Gastroesophageal sphincter (tissue), 4 donors: ENCODE results near the gene NPC2. TPM values are rescaled to one million over a fixed set of nuclear protein-coding genes. Genes with fewer than 3 reads are reported as not detected.
"Not testable (repeated sequence)": the region's sequence is repeated elsewhere in the genome, so short reads cannot be mapped to it uniquely, and the experiment has no call there.

Experiments
- ATAC-seq: fragments of 150-250 bp; one replicate; pipeline ENCODE4 v1.9.1; 2016; ENCODE audit warnings: mild to moderate bottlenecking, moderate library complexity
- H3K27ac ChIP-seq, 4 donors: fragments of 200-600 bp; sonication (generic) in 3 of 4; 1 replicate in 3 of 4; 2 replicates in 1 of 4; pipeline ENCODE4 v1.5.1; 2016 to 2019
- H3K27me3 ChIP-seq: fragments of 200-600 bp; sonication (generic); one replicate; pipeline ENCODE4 v1.5.1; 2019
- H3K36me3 ChIP-seq, 2 donors: fragments of 200-600 bp; sonication (generic); one replicate each; pipeline ENCODE4 v1.5.1; 2019; ENCODE audit warnings: control low read depth in 1 of 2
- H3K4me1 ChIP-seq, 3 donors: fragments of 200-600 bp; sonication (generic); 1 replicate in 2 of 3; 2 replicates in 1 of 3; pipeline ENCODE4 v1.5.1; 2016 to 2019; ENCODE audit warnings: control low read depth in 2 of 3
- H3K4me3 ChIP-seq, 2 donors: fragments of 200-600 bp; sonication (generic); one replicate each; pipeline ENCODE4 v1.5.1; 2019; ENCODE audit warnings: mild to moderate bottlenecking in 1 of 2, moderate library complexity in 1 of 2
- H3K9me3 ChIP-seq, 3 donors: fragments of 200-600 bp; sonication (generic); one replicate each; pipeline ENCODE4 v1.5.1; 2017 to 2019; ENCODE audit warnings: control low read depth in 2 of 3
- CTCF ChIP-seq, 4 experiments: fragments of 200-600 bp in 2 of 4; fragments of 450-650 bp in 2 of 4; sonication (generic) in 1 of 4; IDR thresholded peaks; one replicate each; pipeline ENCODE4 v1.5.1; 2017 to 2019; ENCODE audit warnings: antibody characterized with exemption in 4 of 4, mild to moderate bottlenecking in 2 of 4, moderate library complexity in 2 of 4
- EP300 ChIP-seq: sonication (generic); formaldehyde crosslinking; IDR thresholded peaks from one replicate; pipeline ENCODE4 v1.6.1; 2017; ENCODE audit warnings: antibody characterized with exemption, mild to moderate bottlenecking
- POLR2A ChIP-seq, 2 donors: fragments of 450-650 bp; IDR thresholded peaks; one replicate each; pipeline ENCODE4 v1.6.1; 2017; ENCODE audit warnings: antibody characterized with exemption in 2 of 2, mild to moderate bottlenecking in 2 of 2, moderate library complexity in 1 of 2
- POLR2AphosphoS5 ChIP-seq: sonication (generic); formaldehyde crosslinking; IDR thresholded peaks from one replicate; pipeline ENCODE4 v1.6.1; 2017; ENCODE audit warnings: antibody characterized with exemption
- WGBS, 2 donors: methylation state at CpG; one replicate each; pipeline ENCODE4 v1.1.5; 2018; ENCODE audit warnings: low coverage in 1 of 2; 5-methylcytosine and 5-hydroxymethylcytosine counted together
- total RNA-seq, 4 donors: library from RNA; depleted of rRNA; stranded (reverse); fragments of >200 nt; gene quantifications; one replicate each; pipeline ENCODE4 v1.1.0, GENCODE V29; 2016

NPC2 gene
- total RNA-seq, 4 donors from 2014 or later = 81.9 to 302 (median 227) TPM

GRCh38 chr14:74538411-74539391 is 45.6 kb upstream of the NPC2 start:
- no peak overlapping the region for H3K27ac ChIP-seq
- ATAC-seq = no peak
- WGBS, 2 donors = 65 to 76% methylated on average over 4 to 8 of the region's 11 CpGs

GRCh38 chr14:74536336-74536735 is 43.2 kb upstream of the NPC2 start:
- ATAC-seq = not testable (repeated sequence)

More at GRCh38 chr14:74538411-74539391, 45.6 kb upstream of the NPC2 start:
- TF ChIP-seq CTCF (IDR thresholded peaks at IDR 0.05) = no peak
- no peak for TF ChIP-seq POLR2AphosphoS5
- TF ChIP-seq POLR2A (IDR thresholded peaks at IDR 0.05) = no peak
- TF ChIP-seq EP300 = no peak
- Histone ChIP-seq H3K9me3 (no peaks in the 10 kb centered on the region), H3K4me1 (no peaks in the 10 kb centered on the region), H3K36me3 (peaks cover 0 to 16% of the 10 kb centered on the region in 2 donors), H3K4me3 (no peak overlapping the region), H3K27me3 (no peaks in the 10 kb centered on the region)

GRCh38 chr14:74535756-74536325 is 42.7 kb upstream of the NPC2 start:
- no peak for ATAC-seq
- WGBS, 2 donors = 39 to 49% methylated on average over 3 of the region's 10 CpGs
- peaks cover 0 to 5% (median 3%) of the 10 kb centered on the region in 3 donors for H3K4me1 ChIP-seq
- peaks cover 0 to 13% of the 10 kb centered on the region in 2 donors for H3K36me3 ChIP-seq
- no peak overlapping the region for H3K27ac ChIP-seq
- no peaks in the 10 kb centered on the region for H3K9me3 ChIP-seq
- no peak overlapping the region for H3K4me3 ChIP-seq
- H3K27me3 ChIP-seq = no peaks in the 10 kb centered on the region
- TF ChIP-seq POLR2AphosphoS5 (no peak), CTCF (IDR thresholded peaks at IDR 0.05) (no peak), POLR2A (IDR thresholded peaks at IDR 0.05) (no peak), EP300 (no peak)

More at GRCh38 chr14:74536336-74536735, 43.2 kb upstream of the NPC2 start:
- H3K4me3 ChIP-seq, H3K9me3 ChIP-seq, H3K27ac ChIP-seq, H3K27me3 ChIP-seq, H3K4me1 ChIP-seq: not testable (repeated sequence)
- whole genome bisulfite sequencing, 2 donors = 82 to 97% methylated on average over 3 of the region's 3 CpGs
- peaks cover 0 to 13% of the 10 kb centered on the region in 2 donors for H3K36me3 ChIP-seq

- H3K27ac ChIP-seq = no peak overlapping the region
- H3K4me1 ChIP-seq = peaks cover 0 to 5% (median 3%) of the 10 kb centered on the region in 3 donors
- ATAC-seq = no peak
- no peaks in the 10 kb centered on the region for H3K9me3 ChIP-seq
- peaks cover 0 to 1% of the 10 kb centered on the region in 2 donors for H3K36me3 ChIP-seq
- H3K27me3 ChIP-seq = no peaks in the 10 kb centered on the region
- H3K4me3 ChIP-seq = no peak overlapping the region
- 62 to 89% methylated on average over 5 of the region's 7 CpGs for WGBS, 2 donors
- TF ChIP-seq POLR2AphosphoS5 (no peak), EP300 (no peak), CTCF (IDR thresholded peaks at IDR 0.05) (no peak), POLR2A (IDR thresholded peaks at IDR 0.05) (no peak)
Observed at GRCh38 chr14:74533576-74533975, 40.5 kb upstream of the NPC2 start.

GRCh38 chr14:74532246-74532645 is 39.1 kb upstream of the NPC2 start:
- Histone ChIP-seq H3K36me3 (no peaks in the 10 kb centered on the region), H3K27me3 (no peaks in the 10 kb centered on the region), H3K9me3 (no peaks in the 10 kb centered on the region), H3K4me3 (no peak overlapping the region), H3K4me1 (peaks cover 0 to 5% (median 3%) of the 10 kb centered on the region in 3 donors), H3K27ac (no peak overlapping the region)
- 92% methylated on average over 2 of the region's 10 CpGs; no CpG with 5 or more reads in 1 of the 2 donors for WGBS, 2 donors
- no peak for ATAC-seq
- TF ChIP-seq EP300 = no peak
- no peak for TF ChIP-seq CTCF (IDR thresholded peaks at IDR 0.05)
- TF ChIP-seq POLR2AphosphoS5 = no peak
- TF ChIP-seq POLR2A (IDR thresholded peaks at IDR 0.05) = no peak
